ENCODE measurements around the gene CMTM2.

CMTM2 gene

GRCh38 chr16:66548068-66548467 lies 31.2 kb upstream of the CMTM2 start:
- H3K9me2 ChIP-seq (replicated peaks; ENCODE audit: low read depth, low read length), result no peaks in the 10 kb centered on the region
- H3K4me2 ChIP-seq (ENCODE audit: low read depth, low read length, poor library complexity, severe bottlenecking), result peak overlapping the region; percentile 98
- H3K4me1 ChIP-seq (ENCODE audit: insufficient read depth, low read length, poor library complexity, severe bottlenecking), result peaks cover 64% of the 10 kb centered on the region

GRCh38 chr16:66548868-66549267 lies 30.4 kb upstream of the CMTM2 start:
- no peaks in the 10 kb centered on the region for H3K9me3 ChIP-seq (ENCODE audit: insufficient read depth, low read depth, low read length)
- peak overlapping the region; percentile 94 for H3K4me3 ChIP-seq (ENCODE audit: low read length, poor library complexity, severe bottlenecking)
- peak overlapping the region; percentile 98 for H3K4me2 ChIP-seq (ENCODE audit: low read depth, low read length, poor library complexity, severe bottlenecking)
- peaks cover 14% of the 10 kb centered on the region; the same call in 1 of the 2 replicates for H3F3A ChIP-seq (ENCODE audit: low read depth)
- H3K9me2 ChIP-seq (replicated peaks; ENCODE audit: low read depth, low read length), result no peaks in the 10 kb centered on the region
- peaks cover 67% of the 10 kb centered on the region for H3K4me1 ChIP-seq (ENCODE audit: insufficient read depth, low read length, poor library complexity, severe bottlenecking)
- peaks cover 10% of the 10 kb centered on the region for H4K20me1 ChIP-seq (ENCODE audit: insufficient read depth, low read length, poor library complexity, severe bottlenecking)
- TF ChIP-seq CTCF (conservative IDR thresholded peaks at IDR 0.05; ENCODE audit: low read length) (no peak), EZH2phosphoT487 (IDR thresholded peaks at IDR 0.05; ENCODE audit: borderline replicate concordance) (no peak)
- H3K36me3 ChIP-seq (ENCODE audit: insufficient read depth, low read length), result no peaks in the 10 kb centered on the region
- no peaks in the 10 kb centered on the region for H3K27me3 ChIP-seq (ENCODE audit: insufficient read depth, low read length, poor library complexity, severe bottlenecking)
- H2AFZ ChIP-seq (ENCODE audit: low read length), result no peak overlapping the region
- H3K9ac ChIP-seq (ENCODE audit: low read depth, low read length, poor library complexity, severe bottlenecking), result peak overlapping the region; percentile 92
- peaks cover 43% of the 10 kb centered on the region for H3K79me2 ChIP-seq (ENCODE audit: insufficient read depth, low read length)

More at GRCh38 chr16:66548068-66548467, 31.2 kb upstream of the CMTM2 start:
- Histone ChIP-seq H3K4me3 (ENCODE audit: low read length, poor library complexity, severe bottlenecking) (peak overlapping the region; percentile 94), H4K20me1 (ENCODE audit: insufficient read depth, low read length, poor library complexity, severe bottlenecking) (peaks cover 2% of the 10 kb centered on the region), H3K36me3 (ENCODE audit: insufficient read depth, low read length) (no peaks in the 10 kb centered on the region), H2AFZ (ENCODE audit: low read length) (no peak overlapping the region), H3K27me3 (ENCODE audit: insufficient read depth, low read length, poor library complexity, severe bottlenecking) (no peaks in the 10 kb centered on the region), H3K9ac (ENCODE audit: low read depth, low read length, poor library complexity, severe bottlenecking) (peak overlapping the region; percentile 92), H3K9me3 (ENCODE audit: insufficient read depth, low read depth, low read length) (no peaks in the 10 kb centered on the region), H3F3A (ENCODE audit: low read depth) (peaks cover 14% of the 10 kb centered on the region; the same call in 1 of the 2 replicates), H3K79me2 (ENCODE audit: insufficient read depth, low read length) (peaks cover 35% of the 10 kb centered on the region)
- no peak for TF ChIP-seq EZH2phosphoT487 (IDR thresholded peaks at IDR 0.05; ENCODE audit: borderline replicate concordance)

GRCh38 chr16:66549284-66550131 lies 29.8 kb upstream of the CMTM2 start, which contains the start of gene TK2:
TSS of gene TK2 (minus strand) at chr16:66550122. CDS start at chr16:66550061, 61 bp downstream.
- peaks cover 67% of the 10 kb centered on the region for H3K4me1 ChIP-seq (ENCODE audit: insufficient read depth, low read length, poor library complexity, severe bottlenecking)

More at GRCh38 chr16:66549284-66550131, 29.8 kb upstream of the CMTM2 start, which contains the start of gene TK2:
- Histone ChIP-seq H3K9me2 (replicated peaks; ENCODE audit: low read depth, low read length) (no peaks in the 10 kb centered on the region), H2AFZ (ENCODE audit: low read length) (peak within 1 kb of the TSS; percentile 83), H3K4me3 (ENCODE audit: low read length, poor library complexity, severe bottlenecking) (peak within 1 kb of the TSS; percentile 94), H3K36me3 (ENCODE audit: insufficient read depth, low read length) (no peaks in the 10 kb centered on the region), H3K79me2 (ENCODE audit: insufficient read depth, low read length) (peaks cover 50% of the 10 kb centered on the region), H4K20me1 (ENCODE audit: insufficient read depth, low read length, poor library complexity, severe bottlenecking) (peaks cover 16% of the 10 kb centered on the region), H3K4me2 (ENCODE audit: low read depth, low read length, poor library complexity, severe bottlenecking) (peak within 1 kb of the TSS; percentile 98), H3K9ac (ENCODE audit: low read depth, low read length, poor library complexity, severe bottlenecking) (peak within 1 kb of the TSS; percentile 92), H3K9me3 (ENCODE audit: insufficient read depth, low read depth, low read length) (no peaks in the 10 kb centered on the region), H3F3A (ENCODE audit: low read depth) (peaks cover 14% of the 10 kb centered on the region; the same call in 1 of the 2 replicates), H3K27me3 (ENCODE audit: insufficient read depth, low read length, poor library complexity, severe bottlenecking) (no peaks in the 10 kb centered on the region)
- TF ChIP-seq CTCF (conservative IDR thresholded peaks at IDR 0.05; ENCODE audit: low read length) (peak; percentile 42), EZH2phosphoT487 (IDR thresholded peaks at IDR 0.05; ENCODE audit: borderline replicate concordance) (no peak)

Data from Loucy (cell line).